ENCODE data around the gene ARHGAP28.

GRCh38 chr18:6939972-6940371 is 210.5 kb downstream of the ARHGAP28 start:
- TF ChIP-seq, protein P1, sequence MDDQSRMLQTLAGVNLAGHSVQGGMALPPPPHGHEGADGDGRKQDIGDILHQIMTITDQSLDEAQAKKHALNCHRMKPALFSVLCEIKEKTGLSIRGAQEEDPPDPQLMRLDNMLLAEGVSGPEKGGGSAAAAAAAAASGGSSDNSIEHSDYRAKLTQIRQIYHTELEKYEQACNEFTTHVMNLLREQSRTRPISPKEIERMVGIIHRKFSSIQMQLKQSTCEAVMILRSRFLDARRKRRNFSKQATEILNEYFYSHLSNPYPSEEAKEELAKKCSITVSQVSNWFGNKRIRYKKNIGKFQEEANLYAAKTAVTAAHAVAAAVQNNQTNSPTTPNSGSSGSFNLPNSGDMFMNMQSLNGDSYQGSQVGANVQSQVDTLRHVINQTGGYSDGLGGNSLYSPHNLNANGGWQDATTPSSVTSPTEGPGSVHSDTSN (IDR thresholded peaks at IDR 0.05) = no peak
- no peak for TF ChIP-seq ELF1 (IDR thresholded peaks at IDR 0.05)
- TF ChIP-seq, protein P2, sequence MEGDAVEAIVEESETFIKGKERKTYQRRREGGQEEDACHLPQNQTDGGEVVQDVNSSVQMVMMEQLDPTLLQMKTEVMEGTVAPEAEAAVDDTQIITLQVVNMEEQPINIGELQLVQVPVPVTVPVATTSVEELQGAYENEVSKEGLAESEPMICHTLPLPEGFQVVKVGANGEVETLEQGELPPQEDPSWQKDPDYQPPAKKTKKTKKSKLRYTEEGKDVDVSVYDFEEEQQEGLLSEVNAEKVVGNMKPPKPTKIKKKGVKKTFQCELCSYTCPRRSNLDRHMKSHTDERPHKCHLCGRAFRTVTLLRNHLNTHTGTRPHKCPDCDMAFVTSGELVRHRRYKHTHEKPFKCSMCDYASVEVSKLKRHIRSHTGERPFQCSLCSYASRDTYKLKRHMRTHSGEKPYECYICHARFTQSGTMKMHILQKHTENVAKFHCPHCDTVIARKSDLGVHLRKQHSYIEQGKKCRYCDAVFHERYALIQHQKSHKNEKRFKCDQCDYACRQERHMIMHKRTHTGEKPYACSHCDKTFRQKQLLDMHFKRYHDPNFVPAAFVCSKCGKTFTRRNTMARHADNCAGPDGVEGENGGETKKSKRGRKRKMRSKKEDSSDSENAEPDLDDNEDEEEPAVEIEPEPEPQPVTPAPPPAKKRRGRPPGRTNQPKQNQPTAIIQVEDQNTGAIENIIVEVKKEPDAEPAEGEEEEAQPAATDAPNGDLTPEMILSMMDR (IDR thresholded peaks at IDR 0.05) = no peak
- TF ChIP-seq, protein P3, sequence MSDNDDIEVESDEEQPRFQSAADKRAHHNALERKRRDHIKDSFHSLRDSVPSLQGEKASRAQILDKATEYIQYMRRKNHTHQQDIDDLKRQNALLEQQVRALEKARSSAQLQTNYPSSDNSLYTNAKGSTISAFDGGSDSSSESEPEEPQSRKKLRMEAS (IDR thresholded peaks at IDR 0.05; ENCODE audit: low read depth) = no peak
